Activated T-helper 9 cell treated with anti-CD3 and anti-CD28 coated beads, Interleukin-2, amount 50 U/mL, for 16 hours (primary cell): ENCODE measurements around the gene EYA4.

ENCODE experiments used
- DNase-seq: peaks from one replicate; pipeline ENCODE4 v3.0.0-alpha.2; 2020; ENCODE audit warnings: low read depth

Gene EYA4

GRCh38 chr6:133404151-133404550 lies 163.0 kb downstream of the EYA4 start:
- DNase-seq, result no peak

- DNase-seq, result no peak
These were observed 163.6 kb downstream of the EYA4 start for GRCh38 chr6:133404728-133405127.

- DNase-seq, result no peak
These were observed 166.4 kb downstream of the EYA4 start for GRCh38 chr6:133407320-133408100.

- DNase-seq, result no peak
These were observed 167.0 kb downstream of the EYA4 start for GRCh38 chr6:133408132-133408531.

- no peak for DNase-seq
These were observed 167.4 kb downstream of the EYA4 start for GRCh38 chr6:133408543-133408942.

- no peak for DNase-seq
These were observed 169.7 kb downstream of the EYA4 start for GRCh38 chr6:133410638-133411435.

GRCh38 chr6:133411757-133412156 lies 170.6 kb downstream of the EYA4 start:
- no peak for DNase-seq

GRCh38 chr6:133415262-133415661 lies 174.1 kb downstream of the EYA4 start:
- DNase-seq, result no peak

- DNase-seq, result no peak
These were observed 177.0 kb downstream of the EYA4 start for GRCh38 chr6:133418108-133418507.

GRCh38 chr6:133423242-133423641 lies 182.1 kb downstream of the EYA4 start:
- no peak for DNase-seq

GRCh38 chr6:133424359-133424758 lies 183.2 kb downstream of the EYA4 start:
- no peak for DNase-seq

- no peak for DNase-seq
These were observed 184.9 kb downstream of the EYA4 start for GRCh38 chr6:133426038-133426437.

- no peak for DNase-seq
These were observed 187.1 kb downstream of the EYA4 start for GRCh38 chr6:133428295-133428694.

GRCh38 chr6:133430530-133430929 lies 189.4 kb downstream of the EYA4 start:
- DNase-seq, result no peak

- DNase-seq, result no peak
These were observed 189.9 kb downstream of the EYA4 start for GRCh38 chr6:133431031-133431430.

- DNase-seq, result no peak
These were observed 191.1 kb downstream of the EYA4 start for GRCh38 chr6:133432021-133432989.

- DNase-seq, result no peak
These were observed 194.0 kb downstream of the EYA4 start for GRCh38 chr6:133435065-133435728.

- DNase-seq, result no peak
These were observed 195.5 kb downstream of the EYA4 start for GRCh38 chr6:133436652-133437051.

- no peak for DNase-seq
These were observed 200.3 kb downstream of the EYA4 start for GRCh38 chr6:133441491-133441890.

- no peak for DNase-seq
These were observed 205.6 kb downstream of the EYA4 start for GRCh38 chr6:133446789-133447188.

GRCh38 chr6:133447924-133448323 lies 206.8 kb downstream of the EYA4 start:
- DNase-seq, result no peak

- DNase-seq, result no peak
These were observed 215.3 kb downstream of the EYA4 start for GRCh38 chr6:133456439-133456838.
